HepG2 (cell line): ENCODE results near the gene TMEM154. TPM values are rescaled to one million over a fixed set of nuclear protein-coding genes. Genes with fewer than 3 reads are reported as not detected.

Experiments used
- ATAC-seq: fragments of 200-7000 bp; cut with Tn5 transposase; 3 replicates; pipeline ENCODE4 v1.9.1; 2020; ENCODE audit warnings: mild to moderate bottlenecking, moderate library complexity
- BruUV-seq: library from RNA; stranded (reverse); fragments of 400-500 nt; replicated peaks from 2 replicates; lab custom pipeline; 2021; lab: Mats Ljungman, UMichigan
- CTCF ChIA-PET: fragments of 300-600 bp; formaldehyde crosslinking; extraction: SDS; loops from one replicate; lab custom pipeline; 2021; ENCODE audit warnings: low total read pairs, inconsistent platforms, low intra/inter-chr PET ratio; lab: Yijun Ruan, JAX
- POLR2A ChIA-PET: fragments of 350-600 bp; sonication (Branson Sonifier 250); formaldehyde crosslinking; loops from one replicate; lab custom pipeline; 2020; ENCODE audit warnings: antibody characterized with exemption, inconsistent platforms; lab: Yijun Ruan, JAX
- DNase-seq: peaks from one replicate; pipeline ENCODE4 v3.0.0-alpha.2; 2015; ENCODE audit warnings: low spot score
- FAIRE-seq: peaks from 3 replicates; lab custom pipeline; 2011; peaks lifted over from hg19 to GRCh38; lab: Jason Lieb, UNC
- H2AFZ ChIP-seq: one replicate; pipeline ENCODE4 v1.6.1; 2011; ENCODE audit warnings: low read length, inconsistent platforms
- H3K27ac ChIP-seq: fragments of 300-600 bp; 3 replicates; pipeline ENCODE4 v1.8.0; 2011; ENCODE audit warnings: mixed run types, mild to moderate bottlenecking, mixed read lengths, low read length, inconsistent platforms; ENCODE audit not compliant: insufficient read depth; ENCODE audit errors: extremely low read length
- H3K27me3 ChIP-seq, 2 experiments: fragments of 200-600 bp in 1 of 2; 2 replicates in 1 of 2; 3 replicates in 1 of 2; pipeline versions ENCODE4 v1.6.0 to v1.8.0; 2011; ENCODE audit warnings: low read length in 2 of 2, mild to moderate bottlenecking in 2 of 2, moderate library complexity in 2 of 2, inconsistent platforms in 1 of 2; ENCODE audit not compliant: insufficient read depth in 2 of 2, control insufficient read depth in 1 of 2
- H3K36me3 ChIP-seq, 2 experiments: fragments of 200-600 bp in 1 of 2; replicated peaks in 1 of 2; 2 replicates in 1 of 2; 3 replicates in 1 of 2; pipeline versions ENCODE4 v1.5.1 to v1.8.0; 2011; ENCODE audit warnings: low read length in 2 of 2, inconsistent platforms in 1 of 2; ENCODE audit not compliant: insufficient read depth in 2 of 2, control insufficient read depth in 1 of 2
- H3K4me1 ChIP-seq: 2 replicates; pipeline ENCODE4 v1.5.1; 2012; ENCODE audit warnings: low read length, inconsistent platforms; ENCODE audit not compliant: insufficient read depth
- H3K4me2 ChIP-seq: 2 replicates; pipeline ENCODE4 v1.6.0; 2011; ENCODE audit warnings: low read depth, low read length, inconsistent platforms
- H3K4me3 ChIP-seq, 3 experiments: fragments of 200-600 bp in 1 of 3; sonication (generic), shearing (Covaris generic) in 1 of 3; replicated peaks in 1 of 3; 2 replicates each; pipeline ENCODE4 v1.5.1; 2011 to 2016; ENCODE audit warnings: low read length in 3 of 3, inconsistent platforms in 2 of 3, low read depth in 2 of 3, mild to moderate bottlenecking in 2 of 3, control low read depth in 1 of 3, mixed read lengths in 1 of 3; ENCODE audit not compliant: insufficient read depth in 1 of 3
- H3K79me2 ChIP-seq: one replicate; pipeline ENCODE4 v1.6.1; 2011; ENCODE audit warnings: low read length, inconsistent platforms; ENCODE audit not compliant: insufficient read depth
- H3K9ac ChIP-seq: 2 replicates; pipeline ENCODE4 v1.6.0; 2011; ENCODE audit warnings: mild to moderate bottlenecking, low read depth, low read length, inconsistent platforms; ENCODE audit not compliant: insufficient read depth
- H3K9me3 ChIP-seq: 2 replicates; pipeline ENCODE4 v1.5.1; 2012; ENCODE audit warnings: mild to moderate bottlenecking, low read length
- H4K20me1 ChIP-seq: 2 replicates; pipeline ENCODE4 v1.6.0; 2011; ENCODE audit warnings: inconsistent platforms, mild to moderate bottlenecking, low read length, moderate library complexity; ENCODE audit not compliant: insufficient read depth
- IRF1 ChIP-seq: sonication (generic); formaldehyde crosslinking; IDR thresholded peaks from 2 replicates; pipeline ENCODE4 v1.4.0; 2020; ENCODE audit warnings: low read depth, mild to moderate bottlenecking, missing genetic modification reagents
- MIER3 ChIP-seq: IDR thresholded peaks from 2 replicates; pipeline ENCODE4 v1.6.1; 2016; ENCODE audit warnings: missing compliant biosample characterization, borderline replicate concordance
- MTF1 ChIP-seq: sonication (generic); formaldehyde crosslinking; IDR thresholded peaks from 2 replicates; pipeline ENCODE4 v1.5.0; 2020; ENCODE audit warnings: missing genetic modification reagents
- NBN ChIP-seq: fragments of 450-650 bp; conservative IDR thresholded peaks from 2 replicates; pipeline ENCODE4 v1.6.1; 2017
- NFE2 ChIP-seq: sonication (generic); formaldehyde crosslinking; IDR thresholded peaks from 2 replicates; pipeline ENCODE4 v1.4.0; 2020; ENCODE audit warnings: missing genetic modification reagents
- PAWR ChIP-seq: sonication (generic); formaldehyde crosslinking; IDR thresholded peaks from 2 replicates; pipeline ENCODE4 v1.4.0; 2020; ENCODE audit warnings: missing genetic modification reagents, mild to moderate bottlenecking, borderline replicate concordance
- SP4 ChIP-seq: sonication (generic); formaldehyde crosslinking; IDR thresholded peaks from 2 replicates; pipeline ENCODE4 v1.8.1; 2023; ENCODE audit warnings: mild to moderate bottlenecking, missing genetic modification reagents
- TOPORS ChIP-seq: sonication (generic); formaldehyde crosslinking; IDR thresholded peaks from 2 replicates; pipeline ENCODE4 v1.8.0; 2023; ENCODE audit warnings: mild to moderate bottlenecking, missing genetic modification reagents
- TP53 ChIP-seq: sonication (generic); formaldehyde crosslinking; conservative IDR thresholded peaks from 2 replicates; pipeline ENCODE4 v1.4.0; 2020; ENCODE audit warnings: missing genetic modification reagents
- ZNF235 ChIP-seq: sonication (generic); formaldehyde crosslinking; IDR thresholded peaks from 2 replicates; pipeline ENCODE4 v1.8.1; 2023; ENCODE audit warnings: mild to moderate bottlenecking, missing genetic modification reagents, borderline replicate concordance
- ZNF263 ChIP-seq: sonication (generic); formaldehyde crosslinking; IDR thresholded peaks from 2 replicates; pipeline ENCODE4 v1.4.0; 2020; ENCODE audit warnings: missing genetic modification reagents
- ZNF501 ChIP-seq: sonication (generic); formaldehyde crosslinking; IDR thresholded peaks from 2 replicates; pipeline ENCODE4 v1.5.1; 2020; ENCODE audit warnings: mild to moderate bottlenecking, moderate library complexity, missing genetic modification reagents
- ZNF569 ChIP-seq: sonication (generic); formaldehyde crosslinking; IDR thresholded peaks from 2 replicates; pipeline ENCODE4 v1.5.0; 2020; ENCODE audit warnings: mild to moderate bottlenecking, missing genetic modification reagents, moderate library complexity, borderline replicate concordance
- ZNF580 ChIP-seq: IDR thresholded peaks from 2 replicates; pipeline ENCODE4 v1.6.1; 2016; ENCODE audit warnings: low read depth, borderline replicate concordance
- in situ Hi-C: cut with HindIII; loops from 2 replicates; pipeline ENCODE4 v1.10.0; 2017; ENCODE audit warnings: low pct_unique_long_range_greater_than_20kb; ENCODE audit not compliant: extremely low pct_ligation_motif_present
- intact Hi-C: fragments of 100-400 bp; cut with micrococcal nuclease; formaldehyde crosslinking; loops from one replicate; pipeline ENCODE4 v1.10.0; 2022; ENCODE audit not compliant: unreplicated experiment
- polyA plus RNA-seq, 8 experiments: library from polyadenylated mRNA; depleted of rRNA in 3 of 8; stranded (reverse) in 7 of 8; unstranded in 1 of 8; fragments of >200 nt; fragmentation: Illumina TruSeq in 4 of 8; extraction: Trizol in 4 of 8; gene quantifications; 2 replicates each; pipeline versions ENCODE4 v1.2.1 to v1.2.3, GENCODE V29; 2011 to 2016; ENCODE audit warnings: low read depth in 4 of 8, missing spikeins in 1 of 8, mixed read lengths in 1 of 8; ENCODE audit not compliant: insufficient read depth in 1 of 8
- total RNA-seq, 5 experiments: library from RNA; depleted of rRNA; stranded (reverse); fragments of >200 nt; fragmentation: Illumina TruSeq; extraction: Trizol; gene quantifications; 2 replicates each; pipeline ENCODE4 v1.2.3, GENCODE V29; 2016; ENCODE audit warnings: low read depth in 1 of 5
- TF ChIP-seq, protein P1 (sequence below): sonication (generic); formaldehyde crosslinking; IDR thresholded peaks from 2 replicates; pipeline ENCODE4 v1.8.0; 2022; ENCODE audit warnings: mild to moderate bottlenecking, missing genetic modification reagents, moderate library complexity
- TF ChIP-seq, protein P2 (sequence below): sonication (generic); formaldehyde crosslinking; conservative IDR thresholded peaks from 2 replicates; pipeline ENCODE4 v1.4.0; 2020; ENCODE audit warnings: missing genetic modification reagents
- TF ChIP-seq, protein P3 (sequence below): sonication (generic); formaldehyde crosslinking; IDR thresholded peaks from 2 replicates; pipeline ENCODE4 v1.4.0; 2020; ENCODE audit warnings: missing genetic modification reagents

Gene TMEM154
- total and polyA plus RNA-seq, 2 of the 13 experiments (the other 11 are each of a cell fraction or from before 2014, with no cell fraction given), result 0.03 TPM; not detected in 1

DNA sequence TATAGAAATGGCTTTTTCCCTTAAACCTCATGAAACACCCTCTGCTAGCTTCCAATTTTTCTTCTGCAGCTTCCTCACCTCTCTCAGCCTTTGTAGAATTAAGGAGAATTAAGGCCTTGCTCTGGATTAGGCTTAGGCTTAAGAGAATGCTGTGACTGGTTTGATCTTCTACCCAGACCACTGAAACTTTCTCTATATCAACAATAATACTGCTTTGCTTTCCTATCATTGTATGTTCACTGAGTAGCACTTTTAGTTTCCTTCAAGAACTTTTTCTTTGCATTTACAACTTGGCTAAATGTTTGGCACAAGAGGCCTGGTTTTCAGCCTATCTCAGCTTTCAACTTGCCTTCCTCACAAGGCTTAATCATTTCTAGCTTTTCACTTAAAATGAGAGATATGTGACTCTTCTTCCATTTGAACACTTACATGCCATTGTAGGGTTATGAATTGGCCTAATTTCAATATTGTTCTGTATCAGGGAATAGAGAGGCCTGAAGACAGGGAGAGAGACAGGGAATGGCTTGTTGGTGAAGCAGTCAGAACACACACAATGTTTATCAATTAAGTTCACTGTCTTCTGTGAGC is 28.2 kb downstream of the TMEM154 start:
- Histone ChIP-seq H3K4me2 (no peak overlapping the region), H4K20me1 (no peaks in the 10 kb centered on the region), H3K9ac (no peak overlapping the region), H3K4me3 (no peak overlapping the region), H3K36me3 (no peaks in the 10 kb centered on the region), H3K27me3 (no peaks in the 10 kb centered on the region), H2AFZ (no peak overlapping the region), H3K4me1 (peaks cover 10% of the 10 kb centered on the region), H3K27ac (no peak overlapping the region), H3K79me2 (no peaks in the 10 kb centered on the region), H3K9me3 (peaks cover 4% of the 10 kb centered on the region; the same call in 1 of the 2 replicates)
- DNase-seq (no peak), FAIRE-seq (no peak), ATAC-seq (no peak)
- in situ Hi-C loops, result no loop called here
- BruUV-seq, result no TSS peak
- CTCF ChIA-PET, result no interaction called here
- POLR2A ChIA-PET, result no interaction called here
- intact Hi-C loops, result no loop called here
- no peak for TF ChIP-seq PAWR
- TF ChIP-seq, protein P1, sequence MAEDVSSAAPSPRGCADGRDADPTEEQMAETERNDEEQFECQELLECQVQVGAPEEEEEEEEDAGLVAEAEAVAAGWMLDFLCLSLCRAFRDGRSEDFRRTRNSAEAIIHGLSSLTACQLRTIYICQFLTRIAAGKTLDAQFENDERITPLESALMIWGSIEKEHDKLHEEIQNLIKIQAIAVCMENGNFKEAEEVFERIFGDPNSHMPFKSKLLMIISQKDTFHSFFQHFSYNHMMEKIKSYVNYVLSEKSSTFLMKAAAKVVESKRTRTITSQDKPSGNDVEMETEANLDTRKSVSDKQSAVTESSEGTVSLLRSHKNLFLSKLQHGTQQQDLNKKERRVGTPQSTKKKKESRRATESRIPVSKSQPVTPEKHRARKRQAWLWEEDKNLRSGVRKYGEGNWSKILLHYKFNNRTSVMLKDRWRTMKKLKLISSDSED (CRISPR knock-in tag), result no peak
- no peak for TF ChIP-seq MTF1 (CRISPR knock-in tag)
- TF ChIP-seq, protein P2, sequence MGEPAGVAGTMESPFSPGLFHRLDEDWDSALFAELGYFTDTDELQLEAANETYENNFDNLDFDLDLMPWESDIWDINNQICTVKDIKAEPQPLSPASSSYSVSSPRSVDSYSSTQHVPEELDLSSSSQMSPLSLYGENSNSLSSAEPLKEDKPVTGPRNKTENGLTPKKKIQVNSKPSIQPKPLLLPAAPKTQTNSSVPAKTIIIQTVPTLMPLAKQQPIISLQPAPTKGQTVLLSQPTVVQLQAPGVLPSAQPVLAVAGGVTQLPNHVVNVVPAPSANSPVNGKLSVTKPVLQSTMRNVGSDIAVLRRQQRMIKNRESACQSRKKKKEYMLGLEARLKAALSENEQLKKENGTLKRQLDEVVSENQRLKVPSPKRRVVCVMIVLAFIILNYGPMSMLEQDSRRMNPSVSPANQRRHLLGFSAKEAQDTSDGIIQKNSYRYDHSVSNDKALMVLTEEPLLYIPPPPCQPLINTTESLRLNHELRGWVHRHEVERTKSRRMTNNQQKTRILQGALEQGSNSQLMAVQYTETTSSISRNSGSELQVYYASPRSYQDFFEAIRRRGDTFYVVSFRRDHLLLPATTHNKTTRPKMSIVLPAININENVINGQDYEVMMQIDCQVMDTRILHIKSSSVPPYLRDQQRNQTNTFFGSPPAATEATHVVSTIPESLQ (CRISPR knock-in tag), result no peak
- TF ChIP-seq ZNF501 (CRISPR knock-in tag), result no peak
- no peak for TF ChIP-seq TOPORS (CRISPR knock-in tag)
- no peak for TF ChIP-seq ZNF569 (CRISPR knock-in tag)
- TF ChIP-seq NBN, result no peak
- TF ChIP-seq SP4 (CRISPR knock-in tag), result no peak
- no peak for TF ChIP-seq ZNF235 (CRISPR knock-in tag)
- TF ChIP-seq, protein P3, sequence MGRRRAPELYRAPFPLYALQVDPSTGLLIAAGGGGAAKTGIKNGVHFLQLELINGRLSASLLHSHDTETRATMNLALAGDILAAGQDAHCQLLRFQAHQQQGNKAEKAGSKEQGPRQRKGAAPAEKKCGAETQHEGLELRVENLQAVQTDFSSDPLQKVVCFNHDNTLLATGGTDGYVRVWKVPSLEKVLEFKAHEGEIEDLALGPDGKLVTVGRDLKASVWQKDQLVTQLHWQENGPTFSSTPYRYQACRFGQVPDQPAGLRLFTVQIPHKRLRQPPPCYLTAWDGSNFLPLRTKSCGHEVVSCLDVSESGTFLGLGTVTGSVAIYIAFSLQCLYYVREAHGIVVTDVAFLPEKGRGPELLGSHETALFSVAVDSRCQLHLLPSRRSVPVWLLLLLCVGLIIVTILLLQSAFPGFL (CRISPR knock-in tag), result no peak
- TF ChIP-seq IRF1 (CRISPR knock-in tag), result no peak
- no peak for TF ChIP-seq ZNF263
- TF ChIP-seq ZNF580, result no peak
- no peak for TF ChIP-seq NFE2 (CRISPR knock-in tag)
- no peak for TF ChIP-seq TP53
- TF ChIP-seq MIER3 (CRISPR knock-in tag), result no peak
